K562 (cell line): ENCODE data around the gene LRRC26. TPM values are rescaled to one million over a fixed set of nuclear protein-coding genes. Genes with fewer than 3 reads are reported as not detected.

ENCODE experiments used
- ATAC-seq: fragments of 200-7000 bp; cut with Tn5 transposase; 3 replicates; pipeline ENCODE4 v1.9.1; 2020; ENCODE audit warnings: moderate library complexity
- BruUV-seq: library from RNA; stranded (reverse); fragments of 400-500 nt; replicated peaks from 2 replicates; lab custom pipeline; 2021; lab: Mats Ljungman, UMichigan
- CTCF ChIA-PET: fragments of 300-600 bp; formaldehyde crosslinking; extraction: SDS; loops from one replicate; lab custom pipeline; 2021; ENCODE audit warnings: low intra/inter-chr PET ratio; lab: Yijun Ruan, JAX
- POLR2A ChIA-PET: fragments of 300-600, 350-650 bp; sonication (Branson Sonifier 250); formaldehyde crosslinking; extraction: SDS; loops from one replicate; lab custom pipeline; 2021; ENCODE audit warnings: antibody characterized with exemption, inconsistent platforms; lab: Yijun Ruan, JAX
- DNase-seq, 4 experiments: peaks; one replicate each; pipeline versions ENCODE4 v3.0.0 to v3.0.0-alpha.2; 2011 to 2018; ENCODE audit warnings: low spot score in 3 of 4, mixed read lengths in 3 of 4; ENCODE audit errors: extremely low read depth in 1 of 4
- FAIRE-seq: peaks from 2 replicates; lab custom pipeline; 2011; peaks lifted over from hg19 to GRCh38; lab: Jason Lieb, UNC
- H2AFZ ChIP-seq: 2 replicates; pipeline ENCODE4 v1.6.0; 2011; ENCODE audit warnings: low read depth, low read length, control low read depth, inconsistent platforms
- H3K27ac ChIP-seq: fragments of 200-600 bp; 3 replicates; pipeline ENCODE4 v1.8.0; 2011; ENCODE audit warnings: low read depth, mild to moderate bottlenecking, control low read depth, inconsistent platforms, low read length, moderate library complexity, mixed read lengths; ENCODE audit errors: extremely low read depth
- H3K27me3 ChIP-seq, 2 experiments: fragments of 300-600 bp in 1 of 2; 2 replicates in 1 of 2; 3 replicates in 1 of 2; pipeline versions ENCODE4 v1.6.0 to v1.8.0; 2011; ENCODE audit warnings: inconsistent platforms in 2 of 2, low read length in 2 of 2, mild to moderate bottlenecking in 1 of 2, mixed read lengths in 1 of 2, moderate library complexity in 1 of 2; ENCODE audit not compliant: control insufficient read depth in 2 of 2, insufficient read depth in 2 of 2
- H3K36me3 ChIP-seq: fragments of 300-600 bp; 3 replicates; pipeline ENCODE4 v1.8.0; 2011; ENCODE audit warnings: mild to moderate bottlenecking, low read length, inconsistent platforms; ENCODE audit not compliant: control insufficient read depth, insufficient read depth
- H3K4me1 ChIP-seq, 2 experiments: fragments of 200-600 bp in 1 of 2; replicated peaks in 1 of 2; 2 replicates in 1 of 2; 3 replicates in 1 of 2; pipeline versions ENCODE4 v1.5.1 to v1.8.0; 2011; ENCODE audit warnings: inconsistent platforms in 2 of 2, low read length in 2 of 2, mild to moderate bottlenecking in 1 of 2, mixed read lengths in 1 of 2, moderate library complexity in 1 of 2; ENCODE audit not compliant: control insufficient read depth in 2 of 2, insufficient read depth in 2 of 2
- H3K4me2 ChIP-seq: 2 replicates; pipeline ENCODE4 v1.6.1; 2011; ENCODE audit warnings: low read length, control low read depth, inconsistent platforms, mixed read lengths; ENCODE audit not compliant: insufficient read depth
- H3K4me3 ChIP-seq: fragments of 200-600 bp; sonication (generic), shearing (Covaris generic); 2 replicates; pipeline ENCODE4 v1.5.1; 2016; ENCODE audit warnings: control low read depth, inconsistent platforms
- H3K79me2 ChIP-seq: fragments of 200-600 bp; 3 replicates; pipeline ENCODE4 v1.8.0; 2011; ENCODE audit warnings: low read length, inconsistent platforms; ENCODE audit not compliant: control insufficient read depth, insufficient read depth
- H3K9ac ChIP-seq, 2 experiments: 2 replicates each; pipeline versions ENCODE4 v1.6.0 to v1.6.1; 2011; ENCODE audit warnings: low read depth in 2 of 2, low read length in 2 of 2, control low read depth in 1 of 2, inconsistent platforms in 1 of 2, mild to moderate bottlenecking in 1 of 2, mixed read lengths in 1 of 2; ENCODE audit not compliant: insufficient read depth in 1 of 2
- H3K9me1 ChIP-seq: one replicate; pipeline ENCODE4 v1.6.0; 2011; ENCODE audit warnings: inconsistent platforms, mild to moderate bottlenecking, low read length, moderate library complexity; ENCODE audit not compliant: control insufficient read depth, insufficient read depth
- H3K9me3 ChIP-seq: replicated peaks from 2 replicates; pipeline ENCODE4 v1.5.1; 2011; ENCODE audit warnings: low read depth, low read length, inconsistent platforms; ENCODE audit not compliant: control insufficient read depth, insufficient read depth
- H4K20me1 ChIP-seq: replicated peaks from 2 replicates; pipeline ENCODE4 v1.6.1; 2011; ENCODE audit warnings: low read length, inconsistent platforms, mixed read lengths; ENCODE audit not compliant: control insufficient read depth, insufficient read depth
- CAMTA2 ChIP-seq: fragments of 250-450 bp; sonication (Bioruptor Pico); conservative IDR thresholded peaks from 2 replicates; pipeline ENCODE4 v1.5.1; 2022
- CBX3 ChIP-seq, 2 experiments: IDR thresholded peaks; 1 replicate in 1 of 2; 2 replicates in 1 of 2; pipeline ENCODE4 v1.6.1; 2012; ENCODE audit warnings: inconsistent platforms in 2 of 2, low read length in 2 of 2, borderline replicate concordance in 1 of 2, control low read depth in 1 of 2
- EP300 ChIP-seq: IDR thresholded peaks from 2 replicates; pipeline ENCODE4 v1.6.1; 2012; ENCODE audit warnings: low read length, improper control_type of control experiment
- KAT7 ChIP-seq: sonication (generic); formaldehyde crosslinking; IDR thresholded peaks from 2 replicates; pipeline ENCODE4 v1.8.0; 2022; ENCODE audit warnings: missing genetic modification reagents, mild to moderate bottlenecking, borderline replicate concordance
- MAFG ChIP-seq: fragments of 450-650 bp; conservative IDR thresholded peaks from 2 replicates; pipeline ENCODE4 v1.6.1; 2016; ENCODE audit warnings: missing genetic modification characterization, missing compliant biosample characterization
- MAFK ChIP-seq: IDR thresholded peaks from 2 replicates; pipeline ENCODE4 v1.6.1; 2011; ENCODE audit warnings: low read length, improper control_type of control experiment
- PTRF ChIP-seq: fragments of 450-650 bp; IDR thresholded peaks from 2 replicates; pipeline ENCODE4 v1.6.1; 2016; ENCODE audit warnings: mild to moderate bottlenecking, missing genetic modification characterization, missing compliant biosample characterization
- TCF3 ChIP-seq: sonication (generic); formaldehyde crosslinking; IDR thresholded peaks from 2 replicates; pipeline ENCODE4 v1.4.0; 2020; ENCODE audit warnings: mild to moderate bottlenecking, missing genetic modification reagents
- ZNF551 ChIP-seq: fragments of 250-450 bp; sonication (Bioruptor Pico); IDR thresholded peaks from 2 replicates; pipeline ENCODE4 v1.5.0; 2021; ENCODE audit warnings: mild to moderate bottlenecking, moderate library complexity
- ZSCAN32 ChIP-seq: fragments of 450-650 bp; formaldehyde crosslinking; IDR thresholded peaks from 2 replicates; pipeline ENCODE4 v1.4.0; 2020; ENCODE audit warnings: mild to moderate bottlenecking, moderate library complexity
- ZZZ3 ChIP-seq: fragments of 450-650 bp; IDR thresholded peaks from 2 replicates; pipeline ENCODE4 v1.6.1; 2016; ENCODE audit warnings: antibody characterized with exemption, mild to moderate bottlenecking, moderate library complexity
- WGBS: fragments of 100-300 bp; shearing (Covaris generic); methylation state at CpG from one replicate; pipeline ENCODE4 v1.1.6; 2016; ENCODE audit warnings: low coverage, mixed read lengths; ENCODE audit not compliant: insufficient coverage; ENCODE audit errors: missing lambda C conversion rate; 5-methylcytosine and 5-hydroxymethylcytosine counted together
- in situ Hi-C: fragments of 300-500 bp; cut with MboI; formaldehyde crosslinking; loops from 4 replicates; pipeline ENCODE4 v1.15.0; 2018; ENCODE audit warnings: inconsistent platforms, mixed read lengths
- intact Hi-C: fragments of 100-400 bp; cut with micrococcal nuclease; formaldehyde crosslinking; loops from 2 replicates; pipeline ENCODE4 v1.14.2; 2022
- polyA plus RNA-seq, 8 experiments: library from polyadenylated mRNA; depleted of rRNA in 4 of 8; stranded (reverse) in 5 of 8; unstranded in 3 of 8; fragments of >200 nt; fragmentation: Nextera tagmentation in 2 of 8; fragmentation: Illumina TruSeq in 1 of 8; extraction: Ambion mirVana in 2 of 8; extraction: Trizol in 1 of 8; gene quantifications; 2 replicates each; pipeline versions ENCODE4 v1.2.1 to v1.2.3, GENCODE V29; 2011 to 2014; ENCODE audit warnings: inconsistent platforms in 1 of 8, missing spikeins in 1 of 8
- total RNA-seq, 7 experiments: library from RNA; depleted of rRNA in 6 of 7; stranded (reverse); fragments of >200 nt in 6 of 7; fragmentation: Illumina TruSeq in 2 of 7; extraction: Trizol in 2 of 7; gene quantifications; 2 replicates each; pipeline versions ENCODE4 v1.2.1 to v1.2.3, GENCODE V29; 2011 to 2021; ENCODE audit warnings: low replicate concordance in 1 of 7
- TF ChIP-seq, protein P1 (sequence below): sonication (generic); formaldehyde crosslinking; IDR thresholded peaks from 2 replicates; pipeline ENCODE4 v1.8.0; 2022; ENCODE audit warnings: missing genetic modification reagents, mild to moderate bottlenecking, moderate library complexity, borderline replicate concordance
- TF ChIP-seq, protein P2 (sequence below): fragments of 250-450 bp; sonication (Bioruptor Pico); IDR thresholded peaks from 2 replicates; pipeline ENCODE4 v1.5.0; 2021
- TF ChIP-seq, protein P3 (sequence below): fragments of 250-450 bp; sonication (Bioruptor Pico); IDR thresholded peaks from 2 replicates; pipeline ENCODE4 v1.9.0; 2021; ENCODE audit warnings: mild to moderate bottlenecking, inconsistent platforms
- TF ChIP-seq, protein P4 (sequence below): sonication (generic); formaldehyde crosslinking; IDR thresholded peaks from 2 replicates; pipeline ENCODE4 v1.8.0; 2022; ENCODE audit warnings: mild to moderate bottlenecking, missing genetic modification reagents

Gene LRRC26
- total and polyA plus RNA-seq, 9 of the 15 experiments (the other 6 are each of a cell fraction or from before 2014, with no cell fraction given): not detected

DNA sequence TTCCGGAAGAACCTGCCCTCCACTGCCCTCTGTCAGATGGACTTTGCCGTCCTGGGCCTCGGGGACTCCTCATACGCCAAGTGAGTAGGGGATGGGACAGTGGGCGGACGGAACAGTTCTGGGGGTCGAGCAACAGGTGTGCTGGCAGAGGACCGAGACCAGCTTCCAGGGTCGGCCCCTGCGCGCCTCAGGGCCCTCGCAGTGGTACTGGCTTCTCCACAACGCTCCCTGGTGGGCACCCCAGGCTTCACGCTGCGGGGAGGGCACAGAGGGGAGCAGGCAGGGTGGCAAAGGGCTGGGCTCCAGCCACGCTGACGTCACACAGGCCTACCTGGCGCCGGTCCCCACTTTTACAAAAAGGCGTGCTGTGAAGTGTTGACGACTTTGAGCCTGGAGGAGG lies 42.7 kb upstream of the LRRC26 start:
- Histone ChIP-seq H3K27me3 (no peaks in the 10 kb centered on the region), H3K27ac (no peak overlapping the region), H3K9ac (peak overlapping the region in 1 of 2 experiments; percentile 55; a peak in 2 of 4 replicates), H3K79me2 (peaks cover 3% of the 10 kb centered on the region; the same call in 2 of the 3 replicates), H2AFZ (no peak overlapping the region), H3K9me3 (no peaks in the 10 kb centered on the region), H3K4me2 (no peak overlapping the region), H3K4me1 (peaks cover 5 to 55% of the 10 kb centered on the region in 2 experiments; a peak in 4 of 5 replicates), H3K36me3 (peaks cover 48% of the 10 kb centered on the region; the same call in 2 of the 3 replicates), H3K4me3 (no peak overlapping the region), H4K20me1 (peaks cover 3% of the 10 kb centered on the region; the same call in 1 of the 2 replicates), H3K9me1 (no peaks in the 10 kb centered on the region)
- FAIRE-seq (no peak), DNase-seq (no peak), ATAC-seq (no peak)
- ChIA-PET CTCF (no interaction called here), POLR2A (interaction anchor here (1.0 kb wide), 1 partner anchor 8 kb away, joined by 3 read pairs; no protein-coding TSS in a partner anchor)
- intact Hi-C loops: no loop called here
- WGBS: 83% methylated on average over 16 of the region's 21 CpGs
- no TSS peak for BruUV-seq
- in situ Hi-C loops: no loop called here
- TF ChIP-seq ZZZ3 (no peak), EP300 (no peak), ZNF551 (CRISPR knock-in tag) (no peak), PTRF (no peak), TCF3 (CRISPR knock-in tag) (no peak), MAFG (no peak), CAMTA2 (CRISPR knock-in tag) (no peak), CBX3 (IDR thresholded peaks at IDR 0.05; ENCODE audit: borderline replicate concordance in 1 of 2, low read length in 2 of 2) (no peak), ZSCAN32 (CRISPR knock-in tag) (no peak), MAFK (no peak), KAT7 (CRISPR knock-in tag) (no peak)
- TF ChIP-seq, protein P1, sequence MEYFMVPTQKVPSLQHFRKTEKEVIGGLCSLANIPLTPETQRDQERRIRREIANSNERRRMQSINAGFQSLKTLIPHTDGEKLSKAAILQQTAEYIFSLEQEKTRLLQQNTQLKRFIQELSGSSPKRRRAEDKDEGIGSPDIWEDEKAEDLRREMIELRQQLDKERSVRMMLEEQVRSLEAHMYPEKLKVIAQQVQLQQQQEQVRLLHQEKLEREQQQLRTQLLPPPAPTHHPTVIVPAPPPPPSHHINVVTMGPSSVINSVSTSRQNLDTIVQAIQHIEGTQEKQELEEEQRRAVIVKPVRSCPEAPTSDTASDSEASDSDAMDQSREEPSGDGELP (CRISPR knock-in tag): no peak
- TF ChIP-seq, protein P2, sequence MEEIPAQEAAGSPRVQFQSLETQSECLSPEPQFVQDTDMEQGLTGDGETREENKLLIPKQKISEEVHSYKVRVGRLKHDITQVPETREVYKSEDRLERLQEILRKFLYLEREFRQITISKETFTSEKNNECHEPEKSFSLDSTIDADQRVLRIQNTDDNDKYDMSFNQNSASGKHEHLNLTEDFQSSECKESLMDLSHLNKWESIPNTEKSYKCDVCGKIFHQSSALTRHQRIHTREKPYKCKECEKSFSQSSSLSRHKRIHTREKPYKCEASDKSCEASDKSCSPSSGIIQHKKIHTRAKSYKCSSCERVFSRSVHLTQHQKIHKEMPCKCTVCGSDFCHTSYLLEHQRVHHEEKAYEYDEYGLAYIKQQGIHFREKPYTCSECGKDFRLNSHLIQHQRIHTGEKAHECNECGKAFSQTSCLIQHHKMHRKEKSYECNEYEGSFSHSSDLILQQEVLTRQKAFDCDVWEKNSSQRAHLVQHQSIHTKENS (CRISPR knock-in tag): no peak
- TF ChIP-seq, protein P3, sequence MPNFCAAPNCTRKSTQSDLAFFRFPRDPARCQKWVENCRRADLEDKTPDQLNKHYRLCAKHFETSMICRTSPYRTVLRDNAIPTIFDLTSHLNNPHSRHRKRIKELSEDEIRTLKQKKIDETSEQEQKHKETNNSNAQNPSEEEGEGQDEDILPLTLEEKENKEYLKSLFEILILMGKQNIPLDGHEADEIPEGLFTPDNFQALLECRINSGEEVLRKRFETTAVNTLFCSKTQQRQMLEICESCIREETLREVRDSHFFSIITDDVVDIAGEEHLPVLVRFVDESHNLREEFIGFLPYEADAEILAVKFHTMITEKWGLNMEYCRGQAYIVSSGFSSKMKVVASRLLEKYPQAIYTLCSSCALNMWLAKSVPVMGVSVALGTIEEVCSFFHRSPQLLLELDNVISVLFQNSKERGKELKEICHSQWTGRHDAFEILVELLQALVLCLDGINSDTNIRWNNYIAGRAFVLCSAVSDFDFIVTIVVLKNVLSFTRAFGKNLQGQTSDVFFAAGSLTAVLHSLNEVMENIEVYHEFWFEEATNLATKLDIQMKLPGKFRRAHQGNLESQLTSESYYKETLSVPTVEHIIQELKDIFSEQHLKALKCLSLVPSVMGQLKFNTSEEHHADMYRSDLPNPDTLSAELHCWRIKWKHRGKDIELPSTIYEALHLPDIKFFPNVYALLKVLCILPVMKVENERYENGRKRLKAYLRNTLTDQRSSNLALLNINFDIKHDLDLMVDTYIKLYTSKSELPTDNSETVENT: no peak
- TF ChIP-seq, protein P4, sequence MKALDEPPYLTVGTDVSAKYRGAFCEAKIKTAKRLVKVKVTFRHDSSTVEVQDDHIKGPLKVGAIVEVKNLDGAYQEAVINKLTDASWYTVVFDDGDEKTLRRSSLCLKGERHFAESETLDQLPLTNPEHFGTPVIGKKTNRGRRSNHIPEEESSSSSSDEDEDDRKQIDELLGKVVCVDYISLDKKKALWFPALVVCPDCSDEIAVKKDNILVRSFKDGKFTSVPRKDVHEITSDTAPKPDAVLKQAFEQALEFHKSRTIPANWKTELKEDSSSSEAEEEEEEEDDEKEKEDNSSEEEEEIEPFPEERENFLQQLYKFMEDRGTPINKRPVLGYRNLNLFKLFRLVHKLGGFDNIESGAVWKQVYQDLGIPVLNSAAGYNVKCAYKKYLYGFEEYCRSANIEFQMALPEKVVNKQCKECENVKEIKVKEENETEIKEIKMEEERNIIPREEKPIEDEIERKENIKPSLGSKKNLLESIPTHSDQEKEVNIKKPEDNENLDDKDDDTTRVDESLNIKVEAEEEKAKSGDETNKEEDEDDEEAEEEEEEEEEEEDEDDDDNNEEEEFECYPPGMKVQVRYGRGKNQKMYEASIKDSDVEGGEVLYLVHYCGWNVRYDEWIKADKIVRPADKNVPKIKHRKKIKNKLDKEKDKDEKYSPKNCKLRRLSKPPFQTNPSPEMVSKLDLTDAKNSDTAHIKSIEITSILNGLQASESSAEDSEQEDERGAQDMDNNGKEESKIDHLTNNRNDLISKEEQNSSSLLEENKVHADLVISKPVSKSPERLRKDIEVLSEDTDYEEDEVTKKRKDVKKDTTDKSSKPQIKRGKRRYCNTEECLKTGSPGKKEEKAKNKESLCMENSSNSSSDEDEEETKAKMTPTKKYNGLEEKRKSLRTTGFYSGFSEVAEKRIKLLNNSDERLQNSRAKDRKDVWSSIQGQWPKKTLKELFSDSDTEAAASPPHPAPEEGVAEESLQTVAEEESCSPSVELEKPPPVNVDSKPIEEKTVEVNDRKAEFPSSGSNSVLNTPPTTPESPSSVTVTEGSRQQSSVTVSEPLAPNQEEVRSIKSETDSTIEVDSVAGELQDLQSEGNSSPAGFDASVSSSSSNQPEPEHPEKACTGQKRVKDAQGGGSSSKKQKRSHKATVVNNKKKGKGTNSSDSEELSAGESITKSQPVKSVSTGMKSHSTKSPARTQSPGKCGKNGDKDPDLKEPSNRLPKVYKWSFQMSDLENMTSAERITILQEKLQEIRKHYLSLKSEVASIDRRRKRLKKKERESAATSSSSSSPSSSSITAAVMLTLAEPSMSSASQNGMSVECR: no peak
